ENCODE results near the gene MOB2.

Gene MOB2

GRCh38 chr11:1472180-1473005 is 14.2 kb downstream of the MOB2 start:
- DNase-seq (ENCODE audit: low read depth, low spot score) = no peak

- DNase-seq (ENCODE audit: low read depth, low spot score) = no peak
These were observed 14.8 kb downstream of the MOB2 start for GRCh38 chr11:1471736-1472135.

GRCh38 chr11:1470681-1471611 is 15.6 kb downstream of the MOB2 start:
- no peak for DNase-seq (ENCODE audit: low read depth, low spot score)

- DNase-seq (ENCODE audit: low read depth, low spot score) = no peak
These were observed 16.5 kb downstream of the MOB2 start for GRCh38 chr11:1469911-1470680.

- no peak for DNase-seq (ENCODE audit: low read depth, low spot score)
These were observed 17.2 kb downstream of the MOB2 start for GRCh38 chr11:1469287-1469910.

- no peak for DNase-seq (ENCODE audit: low read depth, low spot score)
These were observed 18.0 kb downstream of the MOB2 start for GRCh38 chr11:1468473-1469066.

GRCh38 chr11:1468002-1468401 is 18.6 kb downstream of the MOB2 start:
- DNase-seq (ENCODE audit: low read depth, low spot score) = no peak

- DNase-seq (ENCODE audit: low read depth, low spot score) = no peak
These were observed 19.3 kb downstream of the MOB2 start for GRCh38 chr11:1467270-1467669.

- no peak for DNase-seq (ENCODE audit: low read depth, low spot score)
These were observed 19.8 kb downstream of the MOB2 start for GRCh38 chr11:1466784-1467183.

- DNase-seq (ENCODE audit: low read depth, low spot score) = no peak
These were observed 23.5 kb downstream of the MOB2 start for GRCh38 chr11:1463056-1463455.

GRCh38 chr11:1462698-1462975 is 23.9 kb downstream of the MOB2 start:
- no peak for DNase-seq (ENCODE audit: low read depth, low spot score)

GRCh38 chr11:1461826-1462697 is 24.5 kb downstream of the MOB2 start:
- DNase-seq (ENCODE audit: low read depth, low spot score) = no peak

- no peak for DNase-seq (ENCODE audit: low read depth, low spot score)
These were observed 25.4 kb downstream of the MOB2 start for GRCh38 chr11:1460986-1461825.

- no peak for DNase-seq (ENCODE audit: low read depth, low spot score)
These were observed 26.1 kb downstream of the MOB2 start for GRCh38 chr11:1460396-1460985.

- DNase-seq (ENCODE audit: low read depth, low spot score) = no peak
These were observed 26.7 kb downstream of the MOB2 start for GRCh38 chr11:1459764-1460395.

GRCh38 chr11:1459219-1459575 is 27.4 kb downstream of the MOB2 start:
- no peak for DNase-seq (ENCODE audit: low read depth, low spot score)

- no peak for DNase-seq (ENCODE audit: low read depth, low spot score)
These were observed 28.0 kb downstream of the MOB2 start for GRCh38 chr11:1458340-1459218.

GRCh38 chr11:1457856-1458255 is 28.7 kb downstream of the MOB2 start:
- DNase-seq (ENCODE audit: low read depth, low spot score) = no peak
